Duodenal mucosa (tissue), 2 donors: ENCODE data around the gene ATAD1.
"Not testable (repeated sequence)": the region's sequence is repeated elsewhere in the genome, so short reads cannot be mapped to it uniquely, and the experiment has no call there.

Experiments used
- H3K27ac ChIP-seq: one replicate; pipeline ENCODE4 v1.7.0; 2013; ENCODE audit warnings: low read depth, low read length
- H3K27me3 ChIP-seq, 2 donors: one replicate each; pipeline ENCODE4 v1.7.0; 2013; ENCODE audit warnings: low read length in 2 of 2, control low read depth in 1 of 2; ENCODE audit not compliant: insufficient read depth in 2 of 2, control insufficient read depth in 1 of 2
- H3K36me3 ChIP-seq, 2 donors: one replicate each; pipeline ENCODE4 v1.7.0; 2013; ENCODE audit warnings: low read length in 2 of 2, control low read depth in 1 of 2; ENCODE audit not compliant: insufficient read depth in 2 of 2, control insufficient read depth in 1 of 2
- H3K4me1 ChIP-seq, 2 donors: one replicate each; pipeline ENCODE4 v1.7.0; 2013; ENCODE audit warnings: low read length in 2 of 2, control low read depth in 1 of 2; ENCODE audit not compliant: insufficient read depth in 2 of 2, control insufficient read depth in 1 of 2
- H3K4me3 ChIP-seq, 2 donors: one replicate each; pipeline ENCODE4 v1.7.0; 2013; ENCODE audit warnings: low read length in 2 of 2, low read depth in 1 of 2
- H3K9ac ChIP-seq, 2 donors: one replicate each; pipeline ENCODE4 v1.7.0; 2013; ENCODE audit warnings: low read length in 2 of 2, low read depth in 1 of 2
- H3K9me3 ChIP-seq, 2 donors: one replicate each; pipeline ENCODE4 v1.7.0; 2013; ENCODE audit warnings: low read length in 2 of 2, control low read depth in 1 of 2; ENCODE audit not compliant: control insufficient read depth in 1 of 2

ATAD1 gene

DNA sequence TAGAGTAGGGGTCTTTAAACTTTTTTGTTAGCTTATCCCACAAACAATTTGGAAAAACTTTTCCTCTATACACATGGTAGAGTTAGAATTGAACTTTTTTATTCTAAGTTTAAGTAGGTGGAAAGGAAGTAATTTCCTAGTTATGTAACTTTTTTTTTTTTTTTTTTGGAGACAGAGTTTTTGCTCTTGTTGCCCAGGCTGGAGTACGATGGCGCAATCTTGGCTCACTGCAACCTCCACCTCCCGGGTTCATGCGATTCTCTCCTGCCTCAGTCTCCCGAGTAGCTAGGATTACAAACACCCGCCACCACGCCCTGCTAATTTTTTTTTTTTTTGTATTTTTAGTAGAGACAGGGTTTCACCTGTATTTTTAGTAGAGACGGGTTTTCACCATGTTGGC is 28.7 kb upstream of the ATAD1 start:
- not testable (repeated sequence) for H3K27me3 ChIP-seq, H3K27ac ChIP-seq, H3K36me3 ChIP-seq, H3K4me1 ChIP-seq, H3K4me3 ChIP-seq, H3K9ac ChIP-seq, H3K9me3 ChIP-seq

DNA sequence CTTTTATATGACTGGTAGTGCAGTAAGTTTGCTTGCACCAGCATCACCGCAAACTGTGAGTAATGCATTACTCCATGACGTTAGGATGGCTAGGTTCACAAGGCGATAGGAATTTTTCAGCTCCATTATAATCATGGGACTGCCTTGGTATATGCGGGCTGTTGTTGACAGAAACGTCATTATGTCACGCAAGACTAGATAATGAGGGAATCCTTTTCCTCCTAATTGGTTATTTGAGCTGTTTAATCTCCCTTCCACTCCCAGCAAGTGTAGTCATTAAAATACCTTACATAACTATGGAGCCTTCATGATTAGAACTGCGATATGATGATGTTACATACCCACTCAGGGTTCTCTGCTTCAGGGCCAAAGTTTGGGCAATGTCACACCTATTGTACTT is 28.0 kb upstream of the ATAD1 start:
- Histone ChIP-seq H3K4me3 (no peak overlapping the region), H3K27me3 (no peaks in the 10 kb centered on the region), H3K9me3 (no peaks in the 10 kb centered on the region), H3K4me1 (peaks cover 3 to 4% of the 10 kb centered on the region in 2 donors), H3K27ac (no peak overlapping the region), H3K9ac (no peak overlapping the region), H3K36me3 (no peaks in the 10 kb centered on the region)

DNA sequence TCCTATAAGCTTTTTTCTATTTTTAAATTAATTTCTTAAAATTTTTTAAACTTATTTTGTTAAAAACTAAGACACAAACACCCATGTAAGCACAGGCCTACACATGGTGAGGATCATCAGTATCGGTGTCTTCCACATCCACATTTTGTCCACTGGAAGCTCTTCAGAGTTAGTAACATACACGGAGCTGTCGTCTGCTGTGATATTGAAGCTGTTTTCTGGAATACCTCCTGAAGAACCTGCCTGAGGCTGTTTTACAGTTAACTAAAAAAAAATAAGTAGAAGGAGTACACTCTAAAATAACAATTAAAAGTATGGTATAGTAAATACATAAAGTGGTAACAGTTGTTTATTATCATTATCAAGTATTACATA is 27.6 kb upstream of the ATAD1 start:
- Histone ChIP-seq H3K9ac (no peak overlapping the region), H3K4me1 (peaks cover 3 to 4% of the 10 kb centered on the region in 2 donors), H3K36me3 (no peaks in the 10 kb centered on the region)

DNA sequence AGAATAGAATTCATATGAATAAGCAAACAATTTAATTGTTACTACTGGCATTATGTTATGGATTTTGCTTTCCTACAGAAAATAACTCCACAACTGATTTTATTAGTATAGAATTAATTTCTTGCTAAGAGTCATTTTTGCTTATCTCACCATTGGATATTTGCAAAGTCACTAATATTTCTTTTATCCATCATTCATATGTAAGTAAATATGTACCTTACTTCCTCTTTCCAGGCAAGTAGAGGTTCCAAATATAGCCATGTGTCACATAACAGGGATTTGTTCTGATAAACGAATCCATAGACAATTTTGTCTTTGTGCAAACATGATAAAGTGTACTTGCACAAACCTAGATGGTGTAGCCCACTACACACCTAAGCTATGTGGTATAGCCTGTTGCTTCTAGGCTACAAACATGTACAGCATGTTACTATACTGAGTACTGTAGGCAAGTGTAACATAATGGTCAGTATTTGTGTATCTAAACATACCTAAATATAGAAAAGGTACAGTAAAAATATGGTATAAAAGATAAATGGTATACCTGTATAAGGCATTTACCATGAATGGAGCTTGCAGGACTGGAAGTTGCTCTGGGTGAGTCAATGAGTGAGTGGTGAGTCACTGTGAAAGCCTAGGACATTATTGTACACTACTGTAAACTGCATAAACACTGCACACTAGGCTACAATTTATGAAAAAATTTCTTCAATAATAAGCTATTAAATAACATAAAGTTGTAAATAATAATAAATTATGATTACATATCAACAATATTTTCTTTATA is 27.0 kb upstream of the ATAD1 start:
- Histone ChIP-seq H3K27ac (no peak overlapping the region), H3K27me3 (no peaks in the 10 kb centered on the region), H3K4me1 (peaks cover 3 to 4% of the 10 kb centered on the region in 2 donors), H3K9ac (no peak overlapping the region), H3K36me3 (no peaks in the 10 kb centered on the region), H3K9me3 (no peaks in the 10 kb centered on the region), H3K4me3 (no peak overlapping the region)

More for the DNA sequence above, 27.6 kb upstream of the ATAD1 start:
- no peak overlapping the region for H3K27ac ChIP-seq
- no peaks in the 10 kb centered on the region for H3K9me3 ChIP-seq
- no peak overlapping the region for H3K4me3 ChIP-seq
- H3K27me3 ChIP-seq = no peaks in the 10 kb centered on the region

DNA sequence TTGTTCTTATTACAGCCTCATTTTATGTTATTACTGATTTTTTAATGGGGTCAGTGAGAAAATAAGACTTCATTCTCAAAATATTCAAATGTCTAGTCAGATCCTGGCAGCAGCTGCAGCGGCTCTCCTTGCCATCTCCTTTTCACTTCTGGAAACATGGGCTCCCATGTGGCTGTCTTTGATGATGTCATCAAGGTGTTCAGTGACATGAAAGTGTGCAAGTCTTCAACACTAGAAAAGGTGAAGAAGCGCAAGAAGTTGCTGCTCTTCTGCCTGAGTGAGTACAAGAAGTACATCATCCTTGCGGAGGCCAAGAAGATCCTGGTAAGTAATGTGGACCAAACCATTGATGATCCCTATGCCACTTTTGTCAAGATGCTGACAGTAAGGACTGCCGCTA is 25.7 kb upstream of the ATAD1 start:
- Histone ChIP-seq H3K27me3 (no peaks in the 10 kb centered on the region), H3K9me3 (no peaks in the 10 kb centered on the region), H3K4me3 (no peak overlapping the region), H3K4me1 (peaks cover 3 to 4% of the 10 kb centered on the region in 2 donors), H3K36me3 (no peaks in the 10 kb centered on the region), H3K27ac (no peak overlapping the region), H3K9ac (no peak overlapping the region)

DNA sequence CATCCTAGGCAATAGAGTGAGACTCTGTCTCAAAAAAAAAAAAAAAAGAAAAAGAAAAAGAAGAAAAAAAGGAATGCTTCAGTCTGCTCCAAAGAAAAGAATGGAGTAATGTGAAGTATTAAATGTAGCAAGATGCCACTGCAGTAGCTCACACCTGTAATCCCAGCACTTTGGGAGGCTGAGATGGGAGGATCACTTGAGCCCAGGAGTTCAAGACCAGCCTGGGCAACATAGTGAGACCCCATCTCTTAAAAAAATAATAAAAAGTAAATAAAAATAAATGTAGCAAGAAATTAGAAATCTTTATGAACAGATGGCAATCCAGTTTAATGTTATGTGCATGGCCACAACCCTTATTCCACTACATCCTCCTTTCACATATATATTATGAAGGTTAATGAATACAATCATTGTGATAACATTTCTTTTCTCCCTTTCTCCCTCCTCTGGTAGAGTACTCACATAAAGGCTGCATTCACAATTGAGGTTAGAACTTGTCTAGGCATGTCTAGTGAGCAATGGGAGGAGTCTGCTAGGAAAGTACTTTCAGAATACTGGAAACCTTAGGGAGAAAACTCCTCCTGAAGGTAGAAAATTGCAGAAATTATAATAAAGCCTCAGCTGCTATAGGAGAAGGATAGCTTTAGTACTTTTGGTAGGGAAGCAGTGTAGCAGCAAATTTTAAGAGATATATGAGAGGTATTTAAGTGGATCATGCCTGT is 24.9 kb upstream of the ATAD1 start:
- Histone ChIP-seq H3K9me3 (no peaks in the 10 kb centered on the region), H3K27me3 (no peaks in the 10 kb centered on the region), H3K4me3 (no peak overlapping the region), H3K36me3 (no peaks in the 10 kb centered on the region), H3K4me1 (peaks cover 3 to 4% of the 10 kb centered on the region in 2 donors), H3K27ac (no peak overlapping the region), H3K9ac (no peak overlapping the region)

DNA sequence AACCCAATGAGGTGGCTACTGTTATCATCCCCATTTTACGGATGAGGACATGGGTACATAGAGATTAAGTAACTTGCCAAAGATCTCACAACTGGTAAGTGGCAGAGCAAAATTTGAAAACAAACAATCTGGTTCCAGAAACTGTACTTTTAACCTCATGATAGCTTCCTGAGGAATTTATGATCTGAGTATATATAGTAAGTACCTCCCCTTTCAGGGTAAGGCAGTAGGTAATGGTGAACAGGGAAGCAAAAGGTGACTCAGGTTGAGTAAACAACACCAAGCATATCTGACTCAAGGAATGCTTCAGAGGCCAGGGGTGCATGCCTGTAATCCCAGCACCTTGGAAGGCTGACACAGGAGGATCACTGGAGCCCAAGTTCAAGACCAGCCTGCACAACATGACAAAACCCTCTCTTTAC is 24.2 kb upstream of the ATAD1 start:
- no peak overlapping the region for H3K4me3 ChIP-seq
- no peaks in the 10 kb centered on the region for H3K36me3 ChIP-seq
- H3K9me3 ChIP-seq = no peaks in the 10 kb centered on the region
- H3K9ac ChIP-seq = no peak overlapping the region
- H3K4me1 ChIP-seq = peaks cover 3 to 4% of the 10 kb centered on the region in 2 donors
- no peak overlapping the region for H3K27ac ChIP-seq
- H3K27me3 ChIP-seq = no peaks in the 10 kb centered on the region

DNA sequence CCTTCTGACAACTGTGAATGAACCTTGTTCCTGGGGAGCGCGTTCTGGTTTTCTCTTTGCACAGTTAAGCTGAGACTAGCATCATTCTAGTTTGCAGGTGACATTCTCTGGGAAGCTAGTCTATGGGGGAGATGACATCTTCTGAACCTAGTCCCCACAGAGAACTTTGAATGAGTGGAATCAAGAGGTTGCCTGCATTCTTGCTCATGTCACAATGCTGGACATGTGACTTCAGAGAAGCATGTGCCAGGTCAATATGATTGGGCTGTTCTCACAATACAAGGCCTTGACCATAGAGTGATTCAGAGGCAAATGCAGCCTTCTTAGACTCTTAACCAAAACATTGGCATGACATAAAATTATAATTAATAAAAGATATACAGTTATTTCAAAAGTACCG is 23.2 kb upstream of the ATAD1 start:
- H3K9ac ChIP-seq = no peak overlapping the region
- H3K9me3 ChIP-seq = no peaks in the 10 kb centered on the region
- H3K27me3 ChIP-seq = no peaks in the 10 kb centered on the region
- H3K4me3 ChIP-seq = no peak overlapping the region
- H3K36me3 ChIP-seq = no peaks in the 10 kb centered on the region
- H3K4me1 ChIP-seq = peaks cover 3 to 4% of the 10 kb centered on the region in 2 donors
- no peak overlapping the region for H3K27ac ChIP-seq

DNA sequence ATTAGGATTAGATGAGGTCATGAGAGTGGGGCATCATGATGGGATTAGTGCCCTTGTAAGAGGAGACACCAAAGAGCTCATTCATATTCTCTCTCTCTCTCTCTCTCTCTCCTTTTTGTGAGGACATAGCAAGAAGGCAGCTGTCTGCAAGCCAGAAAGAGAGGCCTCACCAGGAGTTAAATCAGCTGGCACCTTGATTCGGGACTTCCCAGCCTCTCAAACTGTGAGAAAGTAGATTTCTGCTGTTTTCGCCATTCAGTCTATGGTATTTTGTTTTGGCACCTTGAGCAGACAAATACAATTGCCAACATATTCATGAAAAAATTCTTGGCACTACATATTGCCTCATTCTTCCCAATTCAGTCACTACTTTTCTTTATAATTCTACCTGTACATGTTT is 20.6 kb upstream of the ATAD1 start:
- peaks cover 0 to 3% of the 10 kb centered on the region in 2 donors for H3K4me1 ChIP-seq
- no peaks in the 10 kb centered on the region for H3K9me3 ChIP-seq
- H3K9ac ChIP-seq = no peak overlapping the region
- H3K27me3 ChIP-seq = no peaks in the 10 kb centered on the region
- H3K36me3 ChIP-seq = no peaks in the 10 kb centered on the region
- H3K27ac ChIP-seq = no peak overlapping the region
- H3K4me3 ChIP-seq = no peak overlapping the region

DNA sequence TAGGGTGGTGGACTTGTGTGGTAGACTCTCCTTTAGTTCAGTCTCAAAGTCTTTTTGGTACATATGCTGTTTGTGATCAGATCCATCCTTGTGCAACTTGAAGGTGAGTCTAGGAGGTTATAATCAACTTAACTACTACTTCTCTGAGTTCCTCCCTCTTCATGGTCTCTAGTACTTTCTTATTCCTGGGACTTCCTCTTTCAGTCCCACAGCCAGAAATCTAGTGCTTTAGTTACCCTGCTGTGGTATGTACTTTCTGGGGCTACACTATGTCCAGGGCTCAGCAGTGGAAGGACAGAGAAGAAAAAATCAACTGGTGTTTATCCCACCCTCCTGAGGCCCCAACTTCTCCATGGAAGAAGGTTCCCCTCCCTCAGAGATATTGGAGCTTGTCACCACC is 19.4 kb upstream of the ATAD1 start:
- Histone ChIP-seq H3K9me3 (no peaks in the 10 kb centered on the region), H3K4me3 (no peak overlapping the region), H3K36me3 (no peaks in the 10 kb centered on the region), H3K9ac (no peak overlapping the region), H3K4me1 (peaks cover 0 to under 1% of the 10 kb centered on the region in 2 donors), H3K27ac (no peak overlapping the region), H3K27me3 (no peaks in the 10 kb centered on the region)
